Spleen (tissue), 11 donors: ENCODE data around the gene PRPS1. TPM values are rescaled to one million over a fixed set of nuclear protein-coding genes. Genes with fewer than 3 reads are reported as not detected.

Experiments
- DNase-seq: peaks from one replicate; pipeline ENCODE4 v3.0.0-alpha.2; 2020
- H3K27ac ChIP-seq, 8 donors: fragments of 200-600 bp; sonication (generic) in 7 of 8; 1 replicate in 4 of 8; 2 replicates in 4 of 8; pipeline versions ENCODE4 v1.5.0 to v1.8.0; 2016 to 2021; ENCODE audit warnings: inconsistent platforms in 4 of 8, mild to moderate bottlenecking in 4 of 8, moderate library complexity in 1 of 8
- H3K27me3 ChIP-seq, 7 donors: fragments of 200-600 bp; sonication (generic) in 6 of 7; replicated peaks in 1 of 7; 1 replicate in 4 of 7; 2 replicates in 3 of 7; pipeline versions ENCODE4 v1.5.0 to v1.8.0; 2016 to 2021; ENCODE audit warnings: inconsistent platforms in 3 of 7, mild to moderate bottlenecking in 1 of 7
- H3K36me3 ChIP-seq, 6 donors: fragments of 200-600 bp; sonication (generic) in 5 of 6; 1 replicate in 4 of 6; 2 replicates in 2 of 6; pipeline versions ENCODE4 v1.5.0 to v1.8.0; 2016 to 2021; ENCODE audit warnings: inconsistent platforms in 2 of 6
- H3K4me1 ChIP-seq, 6 donors: fragments of 200-600 bp; sonication (generic) in 5 of 6; 1 replicate in 3 of 6; 2 replicates in 3 of 6; pipeline versions ENCODE4 v1.5.0 to v1.8.0; 2016 to 2021; ENCODE audit warnings: inconsistent platforms in 3 of 6
- H3K4me3 ChIP-seq, 8 donors: fragments of 200-600 bp; sonication (generic) in 7 of 8; 1 replicate in 4 of 8; 2 replicates in 4 of 8; pipeline versions ENCODE4 v1.5.0 to v1.8.0; 2016 to 2021; ENCODE audit warnings: inconsistent platforms in 4 of 8, mild to moderate bottlenecking in 4 of 8, moderate library complexity in 2 of 8
- H3K9me3 ChIP-seq, 8 donors: fragments of 200-600 bp; sonication (generic) in 7 of 8; 1 replicate in 4 of 8; 2 replicates in 4 of 8; pipeline versions ENCODE4 v1.5.0 to v1.8.0; 2016 to 2021; ENCODE audit warnings: inconsistent platforms in 4 of 8
- CTCF ChIP-seq, 11 experiments: fragments of 200-600 bp in 7 of 11; fragments of 450-650 bp in 4 of 11; sonication (generic) in 4 of 11; IDR thresholded peaks in 8 of 11; conservative IDR thresholded peaks in 3 of 11; 1 replicate in 7 of 11; 2 replicates in 4 of 11; pipeline versions ENCODE4 v1.4.0 to v1.8.0; 2016 to 2021; ENCODE audit warnings: antibody characterized with exemption in 11 of 11, inconsistent platforms in 4 of 11, mild to moderate bottlenecking in 1 of 11
- POLR2A ChIP-seq, 3 donors: fragments of 450-650 bp; IDR thresholded peaks; one replicate each; pipeline ENCODE4 v1.5.1; 2017; ENCODE audit warnings: antibody characterized with exemption in 3 of 3, mild to moderate bottlenecking in 1 of 3
- POLR2AphosphoS5 ChIP-seq, 3 donors: sonication (generic); formaldehyde crosslinking; IDR thresholded peaks; one replicate each; pipeline ENCODE4 v1.5.1; 2017; ENCODE audit warnings: antibody characterized with exemption in 3 of 3
- WGBS, 5 donors: extraction: QIAGEN DNeasy Blood & Tissue Kit in 3 of 5; methylation state at CpG; one replicate each; pipeline versions ENCODE4 v1.1.5 to v1.1.7; 2013 to 2018; 5-methylcytosine and 5-hydroxymethylcytosine counted together
- intact Hi-C: fragments of 100-400 bp; cut with DNase I; formaldehyde crosslinking; loops from one replicate; pipeline ENCODE4 v1.15.0; 2023; ENCODE audit warnings: low total_unique reads
- polyA plus RNA-seq, 3 donors: library from polyadenylated mRNA; stranded (reverse); fragments of 200-250 nt; gene quantifications; one replicate each; pipeline ENCODE4 v1.2.1, GENCODE V29; 2013
- total RNA-seq, 7 donors: library from RNA; depleted of rRNA in 3 of 7; stranded (reverse); fragments of >200 nt in 3 of 7; fragmentation: NEBNext Ultra II Directional in 4 of 7; extraction: Animal tissue kit (Norgen Biotek cat#: 25700) in 4 of 7; gene quantifications; one replicate each; pipeline versions ENCODE4 v1.1.0 to v1.2.1, GENCODE V29; 2016 to 2021
- donor health status: healthy with polysubstance abuse.
- donor health status: DM: no; HTN: no; CAD: no; lungs with moderate emphysema.
- donor health status: DM: no; HTN: no; CAD: no.
- donor health status: Bipolar disorder and iron deficiency.
- donor health status: healthy.
- donor health status: DM: no; HTN: no; CAD: no.
- donor health status: DM: yes; HTN: yes; CAD: no.

PRPS1 gene
- total and polyA plus RNA-seq, 10 donors, result 15.0 to 47.6 (median 36.1) TPM

GRCh38 chrX:107646735-107647134 lies 18.4 kb downstream of the PRPS1 start:
- Histone ChIP-seq H3K4me3 (no peak overlapping the region), H3K27me3 (no peaks in the 10 kb centered on the region), H3K4me1 (no peaks in the 10 kb centered on the region), H3K36me3 (peaks cover 0 to 97% (median 16%) of the 10 kb centered on the region in 6 donors), H3K9me3 (no peaks in the 10 kb centered on the region), H3K27ac (no peak overlapping the region)
- DNase-seq, result no peak
- 50 to 100% (median 78%) methylated on average over 2 of the region's 2 CpGs for WGBS, 5 donors
- intact Hi-C loops, result no loop called here
- TF ChIP-seq POLR2AphosphoS5 (IDR thresholded peaks at IDR 0.05) (no peak), POLR2A (IDR thresholded peaks at IDR 0.05) (no peak), CTCF (IDR thresholded peaks at IDR 0.05 in 8 of 11, conservative IDR thresholded peaks at IDR 0.05 in 3 of 11) (no peak)

GRCh38 chrX:107648332-107648731 lies 20.0 kb downstream of the PRPS1 start:
- WGBS, 5 donors, result 85 to 98% (median 91%) methylated on average over 4 of the region's 4 CpGs
- no peaks in the 10 kb centered on the region for H3K4me1 ChIP-seq
- H3K27ac ChIP-seq, result no peak overlapping the region
- H3K9me3 ChIP-seq, result no peaks in the 10 kb centered on the region
- H3K27me3 ChIP-seq, result no peaks in the 10 kb centered on the region
- DNase-seq, result no peak
- H3K4me3 ChIP-seq, result no peak overlapping the region
- intact Hi-C loops, result no loop called here
- peaks cover 0 to 81% (median 16%) of the 10 kb centered on the region in 6 donors for H3K36me3 ChIP-seq
- no peak for TF ChIP-seq CTCF (IDR thresholded peaks at IDR 0.05 in 8 of 11, conservative IDR thresholded peaks at IDR 0.05 in 3 of 11)
- TF ChIP-seq POLR2AphosphoS5 (IDR thresholded peaks at IDR 0.05), result no peak
- no peak for TF ChIP-seq POLR2A (IDR thresholded peaks at IDR 0.05)

- no peak for TF ChIP-seq POLR2AphosphoS5 (IDR thresholded peaks at IDR 0.05)
- TF ChIP-seq POLR2A (IDR thresholded peaks at IDR 0.05), result no peak
- no peak for TF ChIP-seq CTCF (IDR thresholded peaks at IDR 0.05 in 8 of 11, conservative IDR thresholded peaks at IDR 0.05 in 3 of 11)
- Histone ChIP-seq H3K36me3 (peaks cover 0 to 19% (median 3%) of the 10 kb centered on the region in 6 donors), H3K27me3 (peaks cover 0 to 7% (median 0%) of the 10 kb centered on the region in 7 donors), H3K4me3 (no peak overlapping the region), H3K9me3 (no peaks in the 10 kb centered on the region), H3K4me1 (peaks cover 0 to 13% (median 3%) of the 10 kb centered on the region in 6 donors), H3K27ac (peak overlapping the region in 1 of 8 donors; percentile 30)
- DNase-seq, result no peak
- intact Hi-C loops, result loop anchor here (10.0 kb wide), 1 partner anchor 240 kb away; no protein-coding TSS in a partner anchor
- 23 to 53% (median 35%) methylated on average over 2 of the region's 2 CpGs for WGBS, 5 donors
Measured at GRCh38 chrX:107654566-107654871, 26.2 kb downstream of the PRPS1 start.

GRCh38 chrX:107654872-107655761 lies 26.8 kb downstream of the PRPS1 start:
- Histone ChIP-seq H3K27ac (peak overlapping the region in 2 of 8 donors; percentile 30 to 32), H3K9me3 (no peaks in the 10 kb centered on the region), H3K27me3 (peaks cover 0 to 13% (median 0%) of the 10 kb centered on the region in 7 donors), H3K4me3 (peak overlapping the region in 1 of 8 donors; percentile 31), H3K36me3 (peaks cover 0 to 13% (median 0%) of the 10 kb centered on the region in 6 donors), H3K4me1 (peaks cover 0 to 18% (median 3%) of the 10 kb centered on the region in 6 donors)
- TF ChIP-seq POLR2AphosphoS5 (IDR thresholded peaks at IDR 0.05) (peak; percentile 41 to 69 (median 61)), CTCF (IDR thresholded peaks at IDR 0.05 in 8 of 11, conservative IDR thresholded peaks at IDR 0.05 in 3 of 11) (peak; percentile 20 to 80 (median 72)), POLR2A (IDR thresholded peaks at IDR 0.05) (no peak)
- 29 to 46% (median 34%) methylated on average over 9 to 22 of the region's 22 CpGs for WGBS, 5 donors
- DNase-seq, result peak; percentile 89
- intact Hi-C loops, result loop anchor here (5.0 to 10.0 kb wide), 2 partner anchors 122 to 240 kb away; partner anchors contain the start of genes NCBP2L and TSC22D3
